GM10266 (cell line): ENCODE measurements around the gene NPAS2.

Experiments used
- DNase-seq: peaks from one replicate; pipeline ENCODE4 v3.0.0; 2012; ENCODE audit errors: extremely low spot score
- CTCF ChIP-seq: IDR thresholded peaks from 2 replicates; pipeline ENCODE4 v1.5.1; 2012; ENCODE audit warnings: mild to moderate bottlenecking, low read depth; ENCODE audit not compliant: control insufficient read depth, insufficient read depth; ENCODE audit errors: missing control alignments

Gene NPAS2

GRCh38 chr2:101041413-101041812 is 221.5 kb downstream of the NPAS2 start:
- DNase-seq: no peak
- no peak for TF ChIP-seq CTCF

GRCh38 chr2:101045330-101045729 is 225.4 kb downstream of the NPAS2 start:
- no peak for DNase-seq
- TF ChIP-seq CTCF: no peak
